GM21423 (cell line): ENCODE measurements around the gene LSM3.

ENCODE experiments used
- ATAC-seq: cut with Tn5 transposase; IDR thresholded peaks from one replicate; pipeline ENCODE4 v1.9.1; 2021; ENCODE audit warnings: mild to moderate bottlenecking, moderate library complexity; ENCODE audit not compliant: unreplicated experiment

LSM3 gene

DNA sequence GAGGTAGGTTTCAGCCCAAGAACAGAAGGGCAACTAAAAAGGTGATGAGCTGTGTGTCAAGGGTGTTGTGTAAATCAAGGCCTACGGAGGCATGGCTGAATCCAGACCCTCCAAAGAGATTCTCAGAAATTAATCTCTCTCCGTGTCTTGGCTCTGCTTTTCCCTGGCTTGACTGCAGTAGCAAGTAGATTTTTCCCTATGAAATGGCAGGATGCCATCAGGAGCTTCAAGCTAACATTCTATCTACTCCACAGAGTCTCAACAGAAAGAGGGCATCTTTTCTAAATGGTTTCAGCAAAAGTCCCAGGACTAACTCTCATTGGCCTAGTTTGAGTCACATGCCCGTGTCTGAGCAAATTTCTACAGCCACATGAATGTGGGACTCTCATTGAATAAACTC lies 58.3 kb downstream of the LSM3 start:
- ATAC-seq, result no peak

DNA sequence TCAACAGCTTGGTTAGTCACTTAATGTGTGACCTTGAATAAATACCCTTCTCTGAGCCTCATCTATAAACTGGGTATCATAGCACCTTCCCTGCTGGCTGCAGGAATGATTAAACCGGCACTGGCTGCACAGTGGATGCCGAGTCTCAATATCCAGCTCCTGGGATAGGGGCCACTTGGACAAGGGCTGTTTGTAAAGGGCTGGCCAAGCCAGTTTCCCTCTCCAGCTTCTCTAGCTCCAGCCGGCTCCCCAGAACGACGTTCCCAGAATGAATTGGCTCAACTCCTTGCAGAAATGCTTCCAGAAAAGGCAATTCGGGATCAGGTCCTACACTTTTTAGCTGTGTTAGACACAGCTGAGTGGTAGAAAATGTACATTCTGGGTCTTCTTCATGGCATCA lies 58.8 kb downstream of the LSM3 start:
- no peak for ATAC-seq

DNA sequence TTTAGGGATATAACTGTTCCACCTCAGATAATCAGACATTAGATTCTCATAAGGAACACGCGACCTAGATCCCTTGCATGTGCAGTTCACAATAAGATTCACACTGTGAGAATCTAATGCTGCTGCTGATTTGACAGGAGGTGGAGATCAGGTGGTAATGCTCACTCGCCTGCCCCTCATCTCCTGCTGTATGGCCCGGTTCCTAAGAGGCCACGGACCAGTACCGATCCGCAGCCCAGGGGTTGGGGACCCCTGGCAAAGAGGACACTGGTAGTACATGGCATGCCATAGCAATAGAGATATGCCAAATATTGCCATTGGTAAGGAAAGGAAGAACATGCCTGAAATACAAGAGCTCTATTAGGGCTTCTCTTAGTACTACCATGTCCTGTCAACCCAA lies 59.7 kb downstream of the LSM3 start:
- ATAC-seq, result no peak

- ATAC-seq, result no peak
Measured at GRCh38 chr3:14238930-14239329, 60.3 kb downstream of the LSM3 start.

- no peak for ATAC-seq
Measured at GRCh38 chr3:14239940-14240339, 61.3 kb downstream of the LSM3 start.

DNA sequence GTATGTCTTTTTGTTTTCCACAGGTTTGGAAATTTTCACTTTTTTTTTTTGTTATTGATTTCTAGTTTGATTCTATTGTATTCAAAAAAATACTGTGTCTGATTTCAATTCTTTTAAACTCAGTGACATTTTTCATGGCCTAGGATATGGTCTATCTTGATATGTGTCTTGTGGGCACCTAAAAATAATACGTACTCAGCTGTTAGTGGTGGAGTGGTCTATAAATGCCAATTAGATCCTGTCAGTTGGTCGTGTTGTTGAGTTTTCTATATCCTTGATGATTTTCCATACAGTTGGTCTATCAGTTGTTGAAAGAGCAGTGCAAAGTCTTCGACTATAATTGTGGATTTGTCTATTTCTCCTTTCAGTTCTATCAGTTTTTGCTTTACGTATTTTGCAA lies 61.7 kb downstream of the LSM3 start:
- no peak for ATAC-seq

DNA sequence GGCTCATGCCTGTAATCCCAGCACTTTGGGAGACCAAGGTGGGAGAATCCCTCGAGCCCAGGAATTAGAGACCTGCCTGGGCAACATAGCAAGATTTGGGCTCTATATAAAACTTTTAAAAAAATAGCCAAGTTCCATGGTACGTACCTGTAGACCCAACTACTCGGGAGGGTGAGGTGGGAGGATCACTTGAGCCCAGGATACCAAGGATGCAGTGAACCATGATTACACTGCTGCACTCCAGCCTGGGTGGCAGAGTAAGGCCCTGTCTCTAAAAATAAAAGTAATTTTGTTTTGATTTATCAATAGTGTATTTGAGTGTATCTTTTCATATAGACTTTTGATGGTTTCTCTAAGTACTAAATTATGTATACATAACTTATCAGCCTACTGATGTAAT lies 63.1 kb downstream of the LSM3 start:
- ATAC-seq, result no peak

DNA sequence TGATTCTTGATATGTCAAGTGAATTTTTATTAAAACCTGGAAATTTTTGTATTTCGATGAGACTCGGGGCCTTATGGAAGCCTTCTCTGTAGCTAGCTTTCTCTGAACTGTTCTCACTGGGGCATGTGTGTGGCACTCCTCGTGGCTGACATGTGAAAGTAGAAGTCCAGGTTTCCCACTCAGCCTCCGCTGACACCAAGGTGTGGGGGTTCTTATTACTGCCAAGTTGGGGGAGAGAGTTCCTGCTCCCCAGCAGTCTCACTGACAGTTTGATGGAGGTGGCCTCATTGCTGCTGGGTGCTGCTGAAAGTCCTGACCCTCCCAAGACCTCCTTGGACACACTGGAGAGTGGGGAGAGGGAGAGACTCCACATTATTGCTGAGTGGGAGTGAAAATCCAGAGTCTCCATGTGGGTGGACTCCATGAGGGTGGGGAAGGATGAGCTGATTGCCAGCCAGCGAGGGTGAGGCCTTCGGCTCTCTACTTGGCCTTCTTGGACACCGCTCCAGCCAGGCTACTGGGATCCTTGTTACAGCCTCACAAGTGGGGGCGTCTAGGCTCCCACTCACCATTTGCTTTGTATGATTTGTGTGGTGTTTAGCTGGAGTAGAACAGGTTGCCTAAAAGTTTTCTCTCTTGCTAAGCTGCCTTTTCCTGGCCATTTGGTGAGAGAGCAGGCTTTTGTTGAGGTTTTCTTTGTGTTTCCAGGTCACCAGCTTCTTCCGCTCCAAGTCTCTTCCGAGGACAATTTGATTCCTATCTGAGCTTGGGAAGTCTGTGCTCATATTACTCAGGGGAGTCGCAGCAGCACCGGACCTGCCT lies 64.1 kb downstream of the LSM3 start:
- no peak for ATAC-seq

DNA sequence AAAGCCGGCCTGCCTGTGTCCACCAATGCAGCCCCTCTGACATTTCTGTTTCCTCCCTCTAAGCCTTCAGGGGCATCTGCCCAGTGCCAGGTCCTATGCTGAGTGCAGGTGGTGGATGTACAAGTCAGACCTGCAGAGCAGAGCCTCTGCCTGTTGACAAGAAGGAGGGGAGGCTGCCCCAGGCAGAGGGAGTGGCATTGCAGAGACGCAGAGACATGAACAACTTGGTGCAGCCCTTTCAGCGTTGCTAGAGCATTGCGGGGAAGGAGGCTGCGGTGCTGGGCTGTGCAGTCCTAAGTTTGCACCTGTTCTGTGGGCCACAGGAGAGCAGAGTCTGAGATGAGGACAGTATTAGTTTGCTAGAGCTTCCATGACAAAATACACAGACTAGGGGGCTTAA lies 65.2 kb downstream of the LSM3 start:
- ATAC-seq, result no peak

- no peak for ATAC-seq
Measured at GRCh38 chr3:14244521-14245247, 66.1 kb downstream of the LSM3 start.

DNA sequence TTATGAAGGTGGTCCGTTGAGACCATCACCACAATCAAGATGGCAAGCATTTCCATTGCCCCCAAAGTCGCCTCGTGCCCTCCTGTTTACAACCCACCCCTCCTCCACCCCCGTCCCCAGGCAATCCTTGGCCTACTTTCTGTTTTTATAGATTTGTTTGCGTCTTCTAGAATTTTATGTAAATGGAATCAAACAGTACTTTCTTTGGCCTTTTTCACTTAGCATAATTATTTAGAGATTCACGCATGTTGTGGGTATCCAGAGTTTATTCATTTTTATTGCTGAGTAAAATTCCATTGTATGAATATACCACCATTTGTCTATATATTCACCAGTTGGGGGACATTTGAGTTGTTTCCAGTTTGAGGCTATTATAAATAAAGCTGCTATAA lies 66.6 kb downstream of the LSM3 start:
- ATAC-seq, result no peak

DNA sequence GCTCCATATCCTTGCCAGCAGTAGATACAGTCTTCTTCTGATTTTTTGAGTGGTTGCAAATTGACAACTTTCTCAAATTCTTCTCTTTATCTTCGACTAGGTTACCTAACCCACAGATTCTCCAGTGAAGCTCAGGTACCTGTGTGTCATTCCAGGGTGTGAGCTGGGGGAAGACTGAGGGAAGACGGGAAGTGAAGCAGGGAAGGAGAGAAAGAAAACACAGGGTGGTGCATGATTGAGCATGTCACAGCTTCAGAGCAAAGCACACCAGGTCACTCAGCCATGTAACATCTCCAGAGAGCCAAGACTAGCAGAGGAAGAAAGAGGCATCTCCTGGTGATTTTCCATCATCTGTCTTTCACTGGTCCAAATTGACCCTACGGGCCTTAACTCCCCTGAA lies 67.2 kb downstream of the LSM3 start:
- no peak for ATAC-seq

- ATAC-seq, result no peak
Measured at GRCh38 chr3:14246414-14246813, 67.8 kb downstream of the LSM3 start.

DNA sequence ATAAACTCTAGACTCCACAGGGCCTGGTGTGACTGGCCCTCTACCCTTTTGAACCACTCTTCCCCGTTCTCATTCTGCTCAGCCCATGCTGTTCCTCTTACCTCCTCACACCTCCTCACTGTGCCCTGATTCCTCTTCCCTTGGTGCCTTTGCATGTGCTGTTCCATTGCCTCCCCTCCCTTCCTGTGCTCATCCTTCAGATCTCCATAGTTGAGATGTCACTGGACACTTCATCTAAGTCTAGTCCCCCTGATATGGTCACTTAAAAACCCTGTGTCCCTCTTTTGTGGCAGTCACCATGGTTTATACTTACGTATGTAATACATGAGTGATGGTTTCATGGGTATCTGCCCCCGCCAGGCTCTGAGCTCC lies 69.8 kb downstream of the LSM3 start:
- ATAC-seq, result no peak

DNA sequence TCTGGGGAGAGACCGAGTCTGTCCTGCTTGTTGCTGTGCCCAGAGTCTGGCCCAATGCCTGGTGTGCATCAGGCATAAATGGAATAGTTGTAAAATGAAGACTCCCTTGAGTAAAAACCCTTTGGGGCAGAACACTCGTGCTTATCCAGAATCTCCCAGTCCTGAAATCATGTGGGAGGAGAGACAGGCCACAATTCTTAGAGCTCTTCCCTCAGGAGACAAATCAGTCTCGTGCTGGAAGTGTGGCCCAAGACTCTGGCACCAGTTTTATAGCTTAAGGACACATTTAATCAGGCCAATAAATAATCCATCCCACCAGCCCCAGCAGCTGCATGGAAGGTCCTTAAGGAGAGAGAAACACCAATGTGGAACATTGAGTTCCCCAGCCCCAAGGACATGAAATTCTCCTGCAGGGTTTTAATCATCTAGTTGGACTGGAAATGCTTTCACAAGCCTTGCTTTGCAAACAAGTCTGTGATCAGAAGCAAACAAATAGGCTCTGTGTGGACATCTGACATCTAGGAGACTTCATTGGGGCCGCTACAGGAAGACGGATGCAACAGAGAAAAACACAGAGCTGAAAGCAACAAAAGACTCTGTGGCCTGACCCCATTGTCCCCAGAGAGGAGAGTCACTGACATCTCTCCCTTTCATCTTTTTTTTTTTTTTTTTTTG lies 70.4 kb downstream of the LSM3 start:
- no peak for ATAC-seq
